Astrocyte (in vitro differentiated cells and primary cell): ENCODE results near the gene ACSF3. TPM values are rescaled to one million over a fixed set of nuclear protein-coding genes. Genes with fewer than 3 reads are reported as not detected.
A peak's percentile ranks its signal among the peaks of the same experiment; 100 is the strongest.

Source experiments
- DNase-seq: peaks from one replicate; pipeline ENCODE4 v3.0.0-alpha.2; 2010; ENCODE audit warnings: low read depth
- FAIRE-seq: peaks from 2 replicates; lab custom pipeline; 2011; peaks lifted over from hg19 to GRCh38; lab: Jason Lieb, UNC
- H2AFZ ChIP-seq: 2 replicates; pipeline ENCODE4 v1.6.0; 2012; ENCODE audit warnings: low read depth, low read length, inconsistent platforms
- H3K27ac ChIP-seq: 2 replicates; pipeline ENCODE4 v1.5.1; 2011; ENCODE audit warnings: low read depth, low read length, inconsistent platforms
- H3K27me3 ChIP-seq: 2 replicates; pipeline ENCODE4 v1.6.0; 2011; ENCODE audit warnings: low read length, inconsistent platforms; ENCODE audit not compliant: insufficient read depth
- H3K36me3 ChIP-seq: 2 replicates; pipeline ENCODE4 v1.5.1; 2011; ENCODE audit warnings: low read length, inconsistent platforms; ENCODE audit not compliant: insufficient read depth
- H3K4me1 ChIP-seq: 2 replicates; pipeline ENCODE4 v1.5.1; 2011; ENCODE audit warnings: low read length, inconsistent platforms; ENCODE audit not compliant: insufficient read depth
- H3K4me2 ChIP-seq: 2 replicates; pipeline ENCODE4 v1.6.0; 2012; ENCODE audit warnings: low read length, inconsistent platforms
- H3K4me3 ChIP-seq: 2 replicates; pipeline ENCODE4 v1.5.1; 2011; ENCODE audit warnings: low read depth, mild to moderate bottlenecking, low read length, inconsistent platforms; ENCODE audit not compliant: insufficient read depth
- H3K79me2 ChIP-seq: 2 replicates; pipeline ENCODE4 v1.6.0; 2012; ENCODE audit warnings: mild to moderate bottlenecking, low read length, inconsistent platforms; ENCODE audit not compliant: insufficient read depth
- H3K9ac ChIP-seq: 2 replicates; pipeline ENCODE4 v1.6.0; 2012; ENCODE audit warnings: mild to moderate bottlenecking, low read length, inconsistent platforms
- H3K9me3 ChIP-seq: 2 replicates; pipeline ENCODE4 v1.5.1; 2012; ENCODE audit warnings: low read depth, mild to moderate bottlenecking, low read length, inconsistent platforms; ENCODE audit not compliant: insufficient read depth
- H4K20me1 ChIP-seq: 2 replicates; pipeline ENCODE4 v1.6.0; 2012; ENCODE audit warnings: low read length, inconsistent platforms; ENCODE audit not compliant: insufficient read depth
- H3K27ac Mint-ChIP-seq: one replicate; pipeline ENCODE4 v1.8.0; 2021; ENCODE audit warnings: mild to moderate bottlenecking, mixed read lengths; ENCODE audit not compliant: unreplicated experiment
- H3K27me3 Mint-ChIP-seq: one replicate; pipeline ENCODE4 v1.8.0; 2021; ENCODE audit warnings: low read depth, mixed read lengths; ENCODE audit not compliant: unreplicated experiment
- H3K36me3 Mint-ChIP-seq: one replicate; pipeline ENCODE4 v1.8.0; 2021; ENCODE audit warnings: low read depth, mixed read lengths; ENCODE audit not compliant: unreplicated experiment
- H3K4me1 Mint-ChIP-seq: one replicate; pipeline ENCODE4 v1.8.0; 2021; ENCODE audit warnings: low read depth, mixed read lengths; ENCODE audit not compliant: unreplicated experiment
- H3K4me3 Mint-ChIP-seq: one replicate; pipeline ENCODE4 v1.8.0; 2021; ENCODE audit warnings: mild to moderate bottlenecking, moderate library complexity, mixed read lengths; ENCODE audit not compliant: unreplicated experiment
- H3K9me3 Mint-ChIP-seq: one replicate; pipeline ENCODE4 v1.8.0; 2021; ENCODE audit warnings: mild to moderate bottlenecking, mixed read lengths; ENCODE audit not compliant: unreplicated experiment
- CTCF ChIP-seq: IDR thresholded peaks from 2 replicates; pipeline ENCODE4 v1.5.1; 2011; ENCODE audit warnings: low read depth, mild to moderate bottlenecking, inconsistent platforms, low read length, moderate library complexity; ENCODE audit not compliant: insufficient read depth
- EZH2 ChIP-seq: IDR thresholded peaks from 2 replicates; pipeline ENCODE4 v1.6.1; 2012; ENCODE audit warnings: mild to moderate bottlenecking, low read length, inconsistent platforms; ENCODE audit not compliant: insufficient read depth
- total RNA-seq: library from RNA; stranded (reverse); gene quantifications from 2 replicates; pipeline ENCODE4 v1.2.1, GENCODE V29; 2021

Gene ACSF3
- total RNA-seq, 1 donor from 2014 or later = 17.0 TPM

DNA sequence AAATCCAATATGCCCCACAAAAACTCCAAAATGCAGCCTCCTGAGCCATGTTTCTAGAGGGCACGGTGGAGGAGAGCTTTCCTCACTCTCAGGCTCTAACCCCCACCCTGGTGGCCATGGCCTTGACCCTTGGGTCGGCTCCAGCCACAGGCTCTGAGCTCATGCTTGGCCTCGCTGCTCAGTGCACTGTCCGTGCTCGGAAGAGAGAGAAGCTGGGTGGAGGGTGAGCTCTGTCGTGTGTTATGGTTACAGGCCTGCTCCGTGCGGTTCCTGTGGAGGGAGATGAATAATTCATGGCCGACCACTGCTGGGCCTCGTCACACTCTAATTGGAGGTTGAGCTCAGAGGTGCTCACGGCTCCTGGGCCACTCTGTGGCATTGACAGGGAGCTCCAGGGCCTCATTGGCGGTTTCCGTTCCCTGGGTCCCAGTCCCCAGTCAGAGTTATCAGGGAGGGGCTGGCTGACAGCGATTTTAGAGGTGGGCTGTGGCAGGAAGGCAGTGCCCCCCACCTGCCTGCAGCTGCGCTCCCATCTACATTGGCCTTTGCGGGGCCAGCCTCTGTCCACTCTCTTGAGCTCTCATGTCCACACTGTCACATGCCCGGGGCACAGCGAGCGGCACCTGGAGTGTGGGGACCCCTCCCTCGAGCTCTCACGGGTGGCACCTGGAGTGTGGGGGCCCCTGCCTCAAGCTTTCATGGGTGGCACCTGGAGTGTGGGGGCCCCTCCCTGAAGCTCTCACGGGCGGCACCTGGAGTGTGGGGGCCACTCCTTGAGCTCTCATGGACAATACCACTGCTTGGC, 24.9 kb downstream of the ACSF3 start:
- H3K4me3 ChIP-seq = no peak overlapping the region
- H3K4me1 ChIP-seq = peaks cover 16% of the 10 kb centered on the region
- H2AFZ ChIP-seq = no peak overlapping the region
- no peak for FAIRE-seq
- H3K36me3 ChIP-seq = no peaks in the 10 kb centered on the region
- H3K27ac ChIP-seq = no peak overlapping the region
- Mint-ChIP-seq H3K9me3 (peaks cover 1% of the 10 kb centered on the region), H3K27me3 (no peaks in the 10 kb centered on the region), H3K4me3 (peak overlapping the region; percentile 54), H3K27ac (no peak overlapping the region), H3K4me1 (peaks cover 22% of the 10 kb centered on the region), H3K36me3 (peaks cover 36% of the 10 kb centered on the region)
- TF ChIP-seq EZH2 (no peak), CTCF (no peak)
- H4K20me1 ChIP-seq = peaks cover 20% of the 10 kb centered on the region
- no peaks in the 10 kb centered on the region for H3K27me3 ChIP-seq
- H3K9ac ChIP-seq = no peak overlapping the region
- no peaks in the 10 kb centered on the region for H3K79me2 ChIP-seq
- no peak overlapping the region for H3K4me2 ChIP-seq
- no peaks in the 10 kb centered on the region for H3K9me3 ChIP-seq
- DNase-seq = no peak

DNA sequence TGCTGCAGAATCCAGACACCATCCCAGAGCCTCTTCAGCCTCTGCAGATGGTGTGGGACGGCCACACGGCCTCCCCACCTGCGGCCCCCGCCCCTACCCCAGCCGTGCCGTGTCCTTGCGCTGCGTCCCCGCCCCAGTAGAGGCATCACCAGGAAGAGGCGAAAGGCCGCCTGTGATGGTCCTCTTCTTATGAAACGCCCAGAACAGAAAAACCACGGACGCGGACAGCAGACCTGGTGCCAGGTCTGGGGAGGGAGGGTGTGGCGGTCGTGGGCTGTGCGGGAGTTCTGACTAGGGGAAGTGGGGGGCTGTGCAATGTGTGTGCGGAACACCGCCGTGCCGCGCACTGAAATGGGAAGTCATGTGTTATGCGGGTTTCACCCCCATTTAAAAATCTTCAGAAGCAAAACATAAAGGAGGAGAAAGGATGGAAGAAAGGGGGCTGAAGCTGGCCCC, 25.5 kb downstream of the ACSF3 start:
- FAIRE-seq = no peak
- H3K4me1 ChIP-seq = peaks cover 13% of the 10 kb centered on the region
- H3K36me3 ChIP-seq = no peaks in the 10 kb centered on the region

More for the DNA sequence above, 25.5 kb downstream of the ACSF3 start:
- peaks cover 36% of the 10 kb centered on the region for H3K36me3 Mint-ChIP-seq
- H3K9me3 Mint-ChIP-seq = peaks cover 1% of the 10 kb centered on the region
- H3K79me2 ChIP-seq = no peaks in the 10 kb centered on the region
- H3K27ac ChIP-seq = no peak overlapping the region
- no peaks in the 10 kb centered on the region for H3K9me3 ChIP-seq
- peaks cover 20% of the 10 kb centered on the region for H4K20me1 ChIP-seq
- DNase-seq = no peak
- no peak overlapping the region for H3K9ac ChIP-seq
- no peak overlapping the region for H3K4me3 ChIP-seq
- no peak overlapping the region for H2AFZ ChIP-seq
- no peaks in the 10 kb centered on the region for H3K27me3 ChIP-seq
- H3K4me2 ChIP-seq = no peak overlapping the region
- no peak overlapping the region for H3K27ac Mint-ChIP-seq
- no peak overlapping the region for H3K4me3 Mint-ChIP-seq
- H3K4me1 Mint-ChIP-seq = peaks cover 22% of the 10 kb centered on the region
- no peak for TF ChIP-seq CTCF
- TF ChIP-seq EZH2 = no peak
- H3K27me3 Mint-ChIP-seq = no peaks in the 10 kb centered on the region
